GM18873 (cell line): Measurements from ENCODE around the gene ZNF483.
"Not testable (repeated sequence)": the region's sequence is repeated elsewhere in the genome, so short reads cannot be mapped to it uniquely, and the experiment has no call there.

Source experiments
- ATAC-seq: cut with Tn5 transposase; IDR thresholded peaks from one replicate; pipeline ENCODE4 v1.9.1; 2021; ENCODE audit warnings: mild to moderate bottlenecking, moderate library complexity, moderate number of reproducible peaks; ENCODE audit not compliant: unreplicated experiment, low FRiP score

Gene ZNF483

GRCh38 chr9:111533099-111533790, 8.3 kb downstream of the ZNF483 start:
- ATAC-seq = no peak

- ATAC-seq = no peak
Observed at GRCh38 chr9:111542497-111543254, 17.7 kb downstream of the ZNF483 start.

GRCh38 chr9:111548623-111549022, 23.6 kb downstream of the ZNF483 start:
- no peak for ATAC-seq

GRCh38 chr9:111555425-111555824, 30.4 kb downstream of the ZNF483 start:
- ATAC-seq = not testable (repeated sequence)

- ATAC-seq = no peak
Observed at GRCh38 chr9:111559000-111559610, 34.1 kb downstream of the ZNF483 start.

GRCh38 chr9:111561165-111561719, 36.3 kb downstream of the ZNF483 start:
- no peak for ATAC-seq

GRCh38 chr9:111566234-111566633, 41.3 kb downstream of the ZNF483 start:
- ATAC-seq = no peak

- ATAC-seq = not testable (repeated sequence)
Observed at GRCh38 chr9:111568127-111568526, 43.1 kb downstream of the ZNF483 start.

GRCh38 chr9:111572950-111573604, 48.1 kb downstream of the ZNF483 start:
- ATAC-seq = no peak

GRCh38 chr9:111582888-111583287, 57.9 kb downstream of the ZNF483 start:
- ATAC-seq = no peak

GRCh38 chr9:111586378-111586777, 61.4 kb downstream of the ZNF483 start:
- no peak for ATAC-seq

GRCh38 chr9:111588846-111589245, 63.9 kb downstream of the ZNF483 start:
- no peak for ATAC-seq

- no peak for ATAC-seq
Observed at GRCh38 chr9:111597852-111598732, 73.1 kb downstream of the ZNF483 start.

GRCh38 chr9:111598733-111599091, 73.7 kb downstream of the ZNF483 start:
- ATAC-seq = no peak

- no peak for ATAC-seq
Observed at GRCh38 chr9:111599092-111599954, 74.3 kb downstream of the ZNF483 start, which contains the start of gene PTGR1. Gene PTGR1, minus strand, starts transcription at chr9:111599647. Its CDS starts 2,225 bp downstream, at chr9:111597422.

GRCh38 chr9:111599955-111600343, 75.0 kb downstream of the ZNF483 start:
- ATAC-seq = no peak

GRCh38 chr9:111601237-111602018, 76.4 kb downstream of the ZNF483 start:
- ATAC-seq = no peak

- ATAC-seq = no peak
Observed at GRCh38 chr9:111603041-111603440, 78.1 kb downstream of the ZNF483 start.
